ENCODE results near the gene MED16. TPM values are rescaled to one million over a fixed set of nuclear protein-coding genes. Genes with fewer than 3 reads are reported as not detected.
"Not testable (repeated sequence)": the region's sequence is repeated elsewhere in the genome, so short reads cannot be mapped to it uniquely, and the experiment has no call there.

The MED16 gene
- total RNA-seq, 1 donor from 2014 or later: 36.3 TPM

- not testable (repeated sequence) for ATAC-seq; DNase-seq (ENCODE audit: low spot score)
These were observed 1.4 kb downstream of the MED16 start for GRCh38 chr19:891421-892200.

- no peak for DNase-seq (ENCODE audit: low spot score)
- no peak for ATAC-seq
These were observed 2.2 kb downstream of the MED16 start for GRCh38 chr19:890831-891230.

- no peak for ATAC-seq
- DNase-seq (ENCODE audit: low spot score): no peak
These were observed 3.2 kb downstream of the MED16 start for GRCh38 chr19:889662-890295.

- DNase-seq (ENCODE audit: low spot score): no peak
- ATAC-seq: no peak
These were observed 4.2 kb downstream of the MED16 start for GRCh38 chr19:888581-889385.

GRCh38 chr19:887599-887998 is 5.4 kb downstream of the MED16 start:
- DNase-seq (ENCODE audit: low spot score) (no peak), ATAC-seq (no peak)

- ATAC-seq: no peak
- no peak for DNase-seq (ENCODE audit: low spot score)
These were observed 5.9 kb downstream of the MED16 start for GRCh38 chr19:887072-887471.

GRCh38 chr19:885536-886224 is 7.3 kb downstream of the MED16 start:
- no peak for ATAC-seq
- DNase-seq (ENCODE audit: low spot score): no peak

- DNase-seq (ENCODE audit: low spot score) (no peak), ATAC-seq (no peak)
These were observed 8.4 kb downstream of the MED16 start for GRCh38 chr19:884420-885211.

- DNase-seq (ENCODE audit: low spot score): no peak
- ATAC-seq: peak; percentile 25
These were observed 9.3 kb downstream of the MED16 start for GRCh38 chr19:883661-884211.

GRCh38 chr19:882871-883497 is 10.0 kb downstream of the MED16 start:
- DNase-seq (ENCODE audit: low spot score) (no peak), ATAC-seq (no peak)

- DNase-seq (ENCODE audit: low spot score) (no peak), ATAC-seq (no peak)
These were observed 11.5 kb downstream of the MED16 start for GRCh38 chr19:881385-882071.

GRCh38 chr19:879711-880438 is 13.1 kb downstream of the MED16 start:
- ATAC-seq: peak; percentile 8
- DNase-seq (ENCODE audit: low spot score): no peak

- ATAC-seq; DNase-seq (ENCODE audit: low spot score): not testable (repeated sequence)
These were observed 14.0 kb downstream of the MED16 start for GRCh38 chr19:878751-879561.

- not testable (repeated sequence) for DNase-seq (ENCODE audit: low spot score); ATAC-seq
These were observed 14.9 kb downstream of the MED16 start for GRCh38 chr19:877992-878660.

GRCh38 chr19:876780-877314 is 16.1 kb downstream of the MED16 start:
- no peak for DNase-seq (ENCODE audit: low spot score)
- no peak for ATAC-seq

GRCh38 chr19:876089-876488 is 16.9 kb downstream of the MED16 start:
- no peak for ATAC-seq

More at GRCh38 chr19:876089-876488, 16.9 kb downstream of the MED16 start:
- DNase-seq (ENCODE audit: low spot score): no peak
